A549 treated with Mapracorat at 1 μM for 4 hours (cell line): Measurements from ENCODE around the gene SCNN1B. TPM values are rescaled to one million over a fixed set of nuclear protein-coding genes. Genes with fewer than 3 reads are reported as not detected.

Experiments used
- total RNA-seq: library from RNA; stranded (reverse); fragments of 200-300 nt; extraction: Qiagen RNA extraction; gene quantifications from 5 replicates; pipeline ENCODE4 v1.2.3, GENCODE V29; 2022

SCNN1B gene, protein sequence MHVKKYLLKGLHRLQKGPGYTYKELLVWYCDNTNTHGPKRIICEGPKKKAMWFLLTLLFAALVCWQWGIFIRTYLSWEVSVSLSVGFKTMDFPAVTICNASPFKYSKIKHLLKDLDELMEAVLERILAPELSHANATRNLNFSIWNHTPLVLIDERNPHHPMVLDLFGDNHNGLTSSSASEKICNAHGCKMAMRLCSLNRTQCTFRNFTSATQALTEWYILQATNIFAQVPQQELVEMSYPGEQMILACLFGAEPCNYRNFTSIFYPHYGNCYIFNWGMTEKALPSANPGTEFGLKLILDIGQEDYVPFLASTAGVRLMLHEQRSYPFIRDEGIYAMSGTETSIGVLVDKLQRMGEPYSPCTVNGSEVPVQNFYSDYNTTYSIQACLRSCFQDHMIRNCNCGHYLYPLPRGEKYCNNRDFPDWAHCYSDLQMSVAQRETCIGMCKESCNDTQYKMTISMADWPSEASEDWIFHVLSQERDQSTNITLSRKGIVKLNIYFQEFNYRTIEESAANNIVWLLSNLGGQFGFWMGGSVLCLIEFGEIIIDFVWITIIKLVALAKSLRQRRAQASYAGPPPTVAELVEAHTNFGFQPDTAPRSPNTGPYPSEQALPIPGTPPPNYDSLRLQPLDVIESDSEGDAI
- 0.40 to 1.3 TPM (median 0.55 TPM) in 5 replicates for total RNA-seq

DNA sequence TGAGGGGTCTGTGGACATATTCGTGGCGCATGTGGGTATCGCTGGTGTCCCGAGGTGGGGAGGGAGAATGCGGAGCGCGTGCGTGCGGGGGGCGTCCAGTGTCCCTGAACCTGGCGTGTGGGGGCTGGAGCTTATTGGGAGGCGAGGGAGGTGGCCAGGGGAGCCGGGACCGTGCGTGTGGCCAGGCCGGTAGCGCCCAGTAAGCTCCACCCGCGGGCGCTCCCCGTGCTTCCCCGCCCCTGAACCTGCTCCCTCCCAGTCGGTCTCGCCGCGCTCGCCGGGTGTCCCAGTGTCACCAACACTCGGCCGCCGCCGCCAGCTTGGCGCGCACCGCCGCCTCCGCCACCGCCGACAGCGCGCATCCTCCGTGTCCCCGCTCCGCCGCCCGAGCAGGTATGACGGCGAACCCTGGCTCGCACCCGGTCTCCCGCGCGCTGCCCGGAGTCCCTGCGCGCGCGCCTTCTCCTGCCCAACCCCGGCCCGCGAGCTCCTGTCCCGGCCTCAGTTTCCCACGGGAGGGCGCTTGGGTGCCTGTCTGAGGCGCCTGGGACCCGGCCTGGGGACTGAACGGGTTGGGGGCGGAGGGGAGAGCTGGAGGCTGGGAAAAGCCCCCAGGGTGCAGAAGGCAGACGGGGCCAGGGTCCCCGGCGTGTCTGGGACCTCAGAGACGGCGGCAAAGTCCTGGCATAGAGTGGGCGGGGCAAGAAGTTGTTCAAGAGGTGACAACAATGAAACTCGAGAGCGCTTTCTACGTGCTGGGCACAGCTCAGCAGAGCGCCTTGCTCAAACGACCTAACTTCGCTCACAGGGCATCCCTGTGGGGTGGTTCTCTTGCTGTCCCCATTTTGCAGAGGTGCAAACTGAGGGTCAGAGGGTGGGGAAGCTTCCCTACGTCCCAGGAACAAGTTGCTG, at the start of gene SCNN1B:
Gene SCNN1B (plus strand): TSS at position 258 of the 912 bp plus-strand sequence. CDS start 46,298 bp downstream, outside the sequence.

Other genes starting within 250 kb of the SCNN1B start
- 11.0 to 14.7 TPM (median 13.4 TPM) in 5 replicates for gene USP31, start 152.8 kb upstream of the SCNN1B start, total RNA-seq
- 1.1 to 1.5 TPM (median 1.4 TPM) in 5 replicates for gene SCNN1G, start 119.6 kb upstream of the SCNN1B start, total RNA-seq
- 16.3 to 18.7 TPM (median 16.5 TPM) in 5 replicates for gene COG7, start 150.9 kb downstream of the SCNN1B start, total RNA-seq
- gene GGA2, start 208.2 kb downstream of the SCNN1B start, total RNA-seq: 25.3 to 30.5 TPM (median 29.1 TPM) in 5 replicates